ENCODE data around the gene CCNL2. TPM values are rescaled to one million over a fixed set of nuclear protein-coding genes. Genes with fewer than 3 reads are reported as not detected.

Gene CCNL2
- total and polyA plus RNA-seq, 2 experiments from 2014 or later = 115 to 146 TPM

- Histone ChIP-seq H3K9me2 (ENCODE audit: insufficient read depth) (no peaks in the 10 kb centered on the region), H3K4me2 (peak overlapping the region; percentile 90; the same call in 1 of the 2 replicates), H3K27me3 (ENCODE audit: insufficient read depth) (peaks cover 28% of the 10 kb centered on the region), H3K79me2 (replicated peaks; ENCODE audit: insufficient read depth) (no peaks in the 10 kb centered on the region), H4K20me1 (replicated peaks; ENCODE audit: insufficient read depth) (no peaks in the 10 kb centered on the region; the same call in 1 of the 2 replicates), H3K4me1 (ENCODE audit: insufficient read depth) (peaks cover 32% of the 10 kb centered on the region), H3K27ac (ENCODE audit: low read depth) (no peak overlapping the region), H2AFZ (no peak overlapping the region), H3K36me3 (ENCODE audit: insufficient read depth) (no peaks in the 10 kb centered on the region), H3K4me3 (peak overlapping the region; percentile 69; the same call in 1 of the 2 replicates), H3F3A (replicated peaks; ENCODE audit: low read depth) (peaks cover 25% of the 10 kb centered on the region)
- Mint-ChIP-seq H3K4me3 (no peak overlapping the region), H3K27me3 (ENCODE audit: insufficient read depth, low read depth, poor library complexity) (peaks cover 39% of the 10 kb centered on the region), H3K9me3 (no peaks in the 10 kb centered on the region), H3K4me1 (peaks cover 30% of the 10 kb centered on the region), H3K27ac (no peak overlapping the region), H3K36me3 (ENCODE audit: low read depth) (no peaks in the 10 kb centered on the region)
- TF ChIP-seq ZNF462 (CRISPR knock-in tag; IDR thresholded peaks at IDR 0.05) (no peak), CREB1 (CRISPR knock-in tag; IDR thresholded peaks at IDR 0.05; ENCODE audit: low read depth) (no peak), STAT1 (IDR thresholded peaks at IDR 0.05; ENCODE audit: unreplicated experiment) (no peak), REST (IDR thresholded peaks at IDR 0.05; ENCODE audit: unreplicated experiment) (no peak), ZNF331 (CRISPR knock-in tag; IDR thresholded peaks at IDR 0.05; ENCODE audit: low read depth) (no peak), ZNF114 (CRISPR knock-in tag; IDR thresholded peaks at IDR 0.05) (no peak), JUNB (IDR thresholded peaks at IDR 0.05; ENCODE audit: unreplicated experiment) (no peak), POLR2AphosphoS5 (IDR thresholded peaks at IDR 0.05; ENCODE audit: low read depth) (no peak), EZH2 (IDR thresholded peaks at IDR 0.05; ENCODE audit: low read depth, unreplicated experiment) (no peak), NANOG (IDR thresholded peaks at IDR 0.05; ENCODE audit: borderline replicate concordance) (no peak), ETS1 (IDR thresholded peaks at IDR 0.05) (no peak), CTCF (conservative IDR thresholded peaks at IDR 0.05; ENCODE audit: low read depth in 2 of 2) (no peak), EZH2phosphoT487 (IDR thresholded peaks at IDR 0.05; ENCODE audit: unreplicated experiment) (no peak)
- DNase-seq (ENCODE audit: low spot score) (no peak), ATAC-seq (peak; percentile 2)
Measured at GRCh38 chr1:1355416-1355815, 43.7 kb downstream of the CCNL2 start.
